BLaER1 treated with 17β-estradiol and CSF1 and Interleukin-3, amounts not matched to agents 10 nM and 100 nM (cell line): ENCODE results near the gene RABGAP1L.
"Not testable (repeated sequence)": the region's sequence is repeated elsewhere in the genome, so short reads cannot be mapped to it uniquely, and the experiment has no call there.

Experiments used
- H3K27ac ChIP-seq, 11 experiments: shearing (Covaris generic); formaldehyde crosslinking; 2 replicates each; pipeline ENCODE4 v1.8.1; 2022
- H3K27me3 ChIP-seq, 11 experiments: shearing (Covaris generic); formaldehyde crosslinking; 2 replicates each; pipeline ENCODE4 v1.8.1; 2022
- H3K36me3 ChIP-seq, 11 experiments: shearing (Covaris generic); formaldehyde crosslinking; 2 replicates each; pipeline ENCODE4 v1.8.1; 2022
- H3K4me1 ChIP-seq, 10 experiments: shearing (Covaris generic); formaldehyde crosslinking; 2 replicates each; pipeline ENCODE4 v1.8.1; 2022
- H3K4me2 ChIP-seq, 11 experiments: shearing (Covaris generic); formaldehyde crosslinking; 2 replicates each; pipeline ENCODE4 v1.8.1; 2022
- H3K4me3 ChIP-seq, 10 experiments: shearing (Covaris generic); formaldehyde crosslinking; 2 replicates each; pipeline ENCODE4 v1.8.1; 2022
- H3K9ac ChIP-seq, 11 experiments: shearing (Covaris generic); formaldehyde crosslinking; 2 replicates each; pipeline ENCODE4 v1.8.1; 2022
- H3K9me3 ChIP-seq, 11 experiments: shearing (Covaris generic); formaldehyde crosslinking; replicated peaks in 1 of 11; 2 replicates each; pipeline ENCODE4 v1.8.1; 2022
- H4K20me1 ChIP-seq, 11 experiments: shearing (Covaris generic); formaldehyde crosslinking; 2 replicates each; pipeline ENCODE4 v1.8.1; 2022
- Cebpa-rat ChIP-seq, 11 experiments: shearing (Covaris generic); IDR thresholded peaks; 2 replicates each; pipeline ENCODE4 v1.8.1; 2022

The RABGAP1L gene

DNA sequence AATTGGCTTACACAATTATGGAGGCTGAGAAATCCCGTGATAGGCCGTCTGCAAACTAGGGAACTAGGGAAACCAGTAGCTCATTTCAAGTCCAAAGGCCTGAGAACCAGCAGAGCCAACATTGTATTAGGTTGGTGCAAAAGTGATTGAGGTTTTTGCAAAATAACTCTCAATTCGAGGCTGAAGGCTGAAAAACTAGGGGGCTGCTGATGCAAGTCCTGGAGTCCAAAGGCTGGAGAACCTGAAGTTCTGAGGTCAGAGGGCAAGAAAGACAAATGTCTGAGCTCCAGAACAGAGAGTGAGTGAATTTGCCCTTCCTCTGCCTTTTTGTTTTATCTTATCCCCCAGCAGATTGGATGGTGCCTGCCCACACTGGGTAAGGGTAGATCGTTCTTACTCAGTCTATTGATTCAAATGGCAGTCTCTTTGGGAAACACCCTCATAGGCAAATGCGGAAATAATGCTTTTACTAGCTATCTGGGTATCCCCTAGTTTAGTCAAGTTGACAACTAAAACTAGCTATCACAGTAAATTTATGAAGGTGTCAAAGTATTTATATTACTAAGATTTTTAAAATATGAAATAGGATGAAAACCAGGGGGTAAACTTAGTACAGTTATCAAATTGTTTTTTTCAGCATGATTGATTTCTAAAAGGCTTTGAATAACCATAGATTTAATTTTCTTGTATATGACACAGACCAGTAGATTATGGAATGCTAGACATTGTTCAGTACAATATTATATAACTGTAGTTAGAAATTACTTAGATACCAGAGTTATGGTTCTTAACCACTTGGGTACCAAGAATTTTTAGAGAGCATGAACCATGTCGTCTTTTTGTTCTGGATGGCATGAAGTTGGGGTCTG lies 15.4 kb downstream of the RABGAP1L start:
- Histone ChIP-seq H3K4me1 (peaks cover 0 to 14% (median 0%) of the 10 kb centered on the region in 10 experiments; a peak in 5 of 20 replicates), H3K4me2 (no peak overlapping the region), H3K4me3 (no peak overlapping the region), H3K9me3 (peaks cover 16 to 25% (median 20%) of the 10 kb centered on the region in 11 experiments; a peak in 17 of 22 replicates), H3K36me3 (peaks cover 0 to 20% (median 3%) of the 10 kb centered on the region in 11 experiments; a peak in 8 of 22 replicates), H4K20me1 (peaks cover 0 to 5% (median 0%) of the 10 kb centered on the region in 11 experiments; a peak in 1 of 22 replicates), H3K9ac (no peak overlapping the region), H3K27ac (no peak overlapping the region), H3K27me3 (no peaks in the 10 kb centered on the region)
- no peak for TF ChIP-seq Cebpa-rat (IDR thresholded peaks at IDR 0.05)

DNA sequence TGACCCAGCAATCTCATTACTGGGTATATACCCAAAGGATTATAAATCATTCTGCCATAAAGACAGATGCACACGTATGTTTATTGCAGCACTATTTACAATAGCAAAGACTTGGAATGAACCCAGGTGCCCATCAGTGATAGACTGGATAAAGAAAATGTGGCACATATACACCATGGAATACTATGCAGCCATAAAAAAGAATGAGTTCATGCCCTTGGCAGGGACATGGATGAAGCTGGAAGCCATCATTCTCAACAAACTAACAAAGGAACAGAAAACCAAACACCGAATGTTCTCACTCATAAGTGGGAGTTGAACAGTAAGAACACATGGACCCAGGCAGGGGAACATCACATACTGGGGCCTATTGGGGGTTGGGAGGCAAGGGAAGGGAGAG lies 19.1 kb downstream of the RABGAP1L start:
- Histone ChIP-seq H3K9me3 (peaks cover 16 to 25% (median 20%) of the 10 kb centered on the region in 11 experiments; a peak in 17 of 22 replicates), H3K36me3 (peaks cover 0 to 20% (median 3%) of the 10 kb centered on the region in 11 experiments; a peak in 7 of 22 replicates), H4K20me1 (peaks cover 0 to 12% (median 0%) of the 10 kb centered on the region in 11 experiments; a peak in 5 of 22 replicates)
- H3K4me2 ChIP-seq, H3K9ac ChIP-seq, H3K4me3 ChIP-seq, H3K27ac ChIP-seq, H3K4me1 ChIP-seq, H3K27me3 ChIP-seq: not testable (repeated sequence)

DNA sequence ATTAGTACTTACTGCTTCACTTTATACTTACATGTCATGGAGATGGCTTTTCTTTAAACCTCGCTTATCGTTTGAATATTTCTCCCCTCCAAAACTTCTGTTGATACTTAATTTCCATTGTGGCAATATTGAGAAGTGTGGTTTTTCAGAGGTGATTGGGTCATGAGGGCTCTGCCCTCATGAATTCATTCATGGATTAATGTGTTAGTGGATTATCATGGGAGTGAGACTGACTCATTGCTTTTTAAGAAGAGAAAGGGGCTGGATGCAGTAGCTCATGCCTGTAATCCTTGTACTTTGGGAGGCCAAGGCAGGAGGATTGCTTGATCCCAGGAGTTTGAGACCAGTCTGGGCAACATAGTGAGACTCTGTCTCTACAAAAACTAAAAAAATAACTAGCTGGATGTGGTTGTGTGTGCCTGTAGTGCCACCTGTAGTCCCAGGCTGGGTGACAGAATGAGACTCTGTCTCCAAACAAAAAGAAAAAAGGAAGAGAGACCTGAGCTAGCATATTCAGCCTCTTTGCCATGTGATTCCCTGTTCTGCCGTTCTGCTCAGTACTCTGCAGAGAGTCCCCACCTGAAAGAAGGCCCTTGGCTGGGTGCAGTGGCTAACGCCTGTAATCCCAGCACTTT lies 30.2 kb downstream of the RABGAP1L start:
- H3K27ac ChIP-seq, result no peak overlapping the region
- H3K9ac ChIP-seq, result no peak overlapping the region
- H4K20me1 ChIP-seq, result peaks cover 0 to 28% (median 0%) of the 10 kb centered on the region in 11 experiments; a peak in 3 of 22 replicates
- H3K4me1 ChIP-seq, result no peaks in the 10 kb centered on the region
- H3K9me3 ChIP-seq, result peaks cover 13 to 30% (median 23%) of the 10 kb centered on the region in 11 experiments; a peak in 21 of 22 replicates
- TF ChIP-seq Cebpa-rat (IDR thresholded peaks at IDR 0.05), result no peak
- H3K4me3 ChIP-seq, result no peak overlapping the region
- peaks cover 0 to 10% (median 0%) of the 10 kb centered on the region in 11 experiments; a peak in 3 of 22 replicates for H3K36me3 ChIP-seq
- H3K27me3 ChIP-seq, result no peaks in the 10 kb centered on the region
- H3K4me2 ChIP-seq, result no peak overlapping the region

DNA sequence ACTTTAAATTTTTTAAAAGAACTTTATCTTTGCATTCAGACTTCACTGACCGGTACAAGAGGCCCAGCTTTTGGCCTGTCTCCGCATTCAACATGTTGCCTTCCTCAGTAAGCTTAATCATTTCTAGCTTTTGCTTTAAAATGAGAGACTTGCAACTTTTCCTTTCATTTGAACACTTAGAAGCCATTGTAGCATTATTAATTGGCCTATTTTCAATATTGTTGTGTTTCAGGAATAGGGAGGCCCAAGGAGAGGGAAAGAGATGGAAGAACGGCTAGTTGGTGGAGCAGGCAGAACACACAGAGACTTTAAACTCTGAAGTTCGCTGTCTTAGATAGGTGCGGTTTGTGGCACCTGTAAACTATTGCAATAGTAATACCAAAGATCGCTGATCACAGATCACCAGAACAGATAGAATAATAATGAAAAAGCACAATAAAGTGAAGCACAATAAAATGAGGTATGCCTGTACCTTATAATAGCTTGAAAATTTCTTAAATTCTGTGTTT lies 31.4 kb downstream of the RABGAP1L start:
- H3K27me3 ChIP-seq, result no peaks in the 10 kb centered on the region
- H3K4me3 ChIP-seq, result no peak overlapping the region
- peaks cover 13 to 30% (median 23%) of the 10 kb centered on the region in 11 experiments; a peak in 21 of 22 replicates for H3K9me3 ChIP-seq
- no peak overlapping the region for H3K4me2 ChIP-seq
- H4K20me1 ChIP-seq, result peaks cover 0 to 22% (median 0%) of the 10 kb centered on the region in 11 experiments; a peak in 2 of 22 replicates
- H3K9ac ChIP-seq, result no peak overlapping the region
- no peak overlapping the region for H3K27ac ChIP-seq
- no peaks in the 10 kb centered on the region for H3K4me1 ChIP-seq
- H3K36me3 ChIP-seq, result peaks cover 0 to 10% (median 0%) of the 10 kb centered on the region in 11 experiments; a peak in 3 of 22 replicates
- no peak for TF ChIP-seq Cebpa-rat (IDR thresholded peaks at IDR 0.05)

DNA sequence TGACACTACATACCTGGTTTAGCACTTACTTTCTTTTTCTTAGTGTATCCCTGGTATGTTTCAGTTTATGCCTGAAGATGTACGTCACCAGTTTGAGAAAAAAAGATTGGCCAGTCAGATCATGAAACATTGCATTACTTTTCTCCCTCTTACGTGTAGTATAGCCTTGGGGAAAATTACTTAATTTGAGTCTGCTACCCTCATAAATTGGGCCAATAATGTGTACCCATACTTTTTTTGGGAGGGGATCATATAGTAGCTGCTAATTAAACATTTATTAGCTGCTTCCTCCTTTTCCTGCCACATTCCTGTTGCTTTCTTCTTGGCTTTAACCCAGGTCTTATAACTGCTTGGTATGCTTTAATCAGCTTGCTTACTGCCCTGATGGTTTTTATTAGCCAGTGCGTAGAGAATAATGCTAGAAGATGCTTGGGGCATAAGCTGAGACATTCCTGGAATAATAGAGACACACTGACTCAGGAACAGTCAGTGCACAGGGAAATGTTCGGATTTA lies 32.1 kb downstream of the RABGAP1L start:
- H3K9me3 ChIP-seq, result peaks cover 13 to 30% (median 23%) of the 10 kb centered on the region in 11 experiments; a peak in 21 of 22 replicates
- TF ChIP-seq Cebpa-rat (IDR thresholded peaks at IDR 0.05), result no peak
- H3K36me3 ChIP-seq, result peaks cover 0 to 10% (median 0%) of the 10 kb centered on the region in 11 experiments; a peak in 3 of 22 replicates
- H3K27me3 ChIP-seq, result no peaks in the 10 kb centered on the region
- H3K4me3 ChIP-seq, result no peak overlapping the region
- H4K20me1 ChIP-seq, result peaks cover 0 to 22% (median 0%) of the 10 kb centered on the region in 11 experiments; a peak in 2 of 22 replicates
- no peak overlapping the region for H3K27ac ChIP-seq
- no peaks in the 10 kb centered on the region for H3K4me1 ChIP-seq
- H3K9ac ChIP-seq, result no peak overlapping the region
- no peak overlapping the region for H3K4me2 ChIP-seq

DNA sequence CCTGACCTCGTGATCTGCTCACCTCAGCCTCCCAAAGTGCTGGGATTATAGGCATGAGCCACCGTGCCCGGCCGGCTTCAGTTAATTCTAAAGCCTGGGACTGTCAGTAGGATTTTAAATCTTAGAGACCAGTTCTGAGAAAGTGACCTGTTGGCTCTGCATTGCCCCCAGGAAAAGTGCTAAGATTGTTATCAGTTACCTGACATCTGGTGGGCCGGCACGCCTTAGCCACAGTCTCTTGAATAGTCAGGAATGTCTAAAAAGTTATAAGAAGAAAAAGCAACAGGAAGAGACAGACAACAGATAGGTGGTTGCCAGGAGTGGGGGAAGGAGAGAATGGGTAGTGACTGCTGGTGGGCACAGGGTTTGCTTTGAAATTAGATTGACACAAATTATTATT lies 35.1 kb downstream of the RABGAP1L start:
- Histone ChIP-seq H3K27me3 (no peaks in the 10 kb centered on the region), H3K9ac (no peak overlapping the region), H3K27ac (no peak overlapping the region), H3K4me3 (no peak overlapping the region), H4K20me1 (peaks cover 0 to 22% (median 0%) of the 10 kb centered on the region in 11 experiments; a peak in 2 of 22 replicates), H3K4me1 (no peaks in the 10 kb centered on the region), H3K36me3 (peaks cover 0 to 9% (median 3%) of the 10 kb centered on the region in 11 experiments; a peak in 4 of 22 replicates), H3K4me2 (no peak overlapping the region), H3K9me3 (peaks cover 0 to 12% (median 5%) of the 10 kb centered on the region in 11 experiments; a peak in 8 of 22 replicates)
- TF ChIP-seq Cebpa-rat (IDR thresholded peaks at IDR 0.05), result no peak

DNA sequence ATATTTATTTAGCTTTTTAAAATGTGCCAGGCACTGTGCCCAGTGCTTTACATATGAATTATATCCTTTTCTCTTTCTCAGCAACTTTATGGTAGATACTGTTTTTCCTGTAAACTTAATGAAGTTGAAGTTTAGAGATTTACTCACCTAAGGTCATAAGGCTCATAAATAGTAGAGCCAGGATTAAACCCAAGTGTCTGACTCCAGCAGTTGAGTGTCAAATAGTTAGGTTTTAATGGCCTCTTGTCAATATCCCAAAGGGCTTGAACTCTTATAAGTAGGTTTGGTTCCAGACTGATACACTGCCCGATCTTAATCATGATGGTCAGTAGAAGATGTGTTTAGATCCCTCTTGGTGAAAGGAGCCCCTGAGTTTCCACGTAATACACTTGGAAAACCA lies 37.8 kb downstream of the RABGAP1L start:
- Histone ChIP-seq H3K4me3 (no peak overlapping the region), H3K4me1 (no peaks in the 10 kb centered on the region), H3K36me3 (peaks cover 0 to 22% (median 4%) of the 10 kb centered on the region in 11 experiments; a peak in 5 of 22 replicates), H3K9ac (no peak overlapping the region), H3K4me2 (no peak overlapping the region), H3K9me3 (peaks cover 0 to 17% (median 5%) of the 10 kb centered on the region in 11 experiments; a peak in 6 of 22 replicates), H3K27ac (no peak overlapping the region), H3K27me3 (no peaks in the 10 kb centered on the region), H4K20me1 (no peaks in the 10 kb centered on the region; a peak in 1 of 22 replicates)
- no peak for TF ChIP-seq Cebpa-rat (IDR thresholded peaks at IDR 0.05)

DNA sequence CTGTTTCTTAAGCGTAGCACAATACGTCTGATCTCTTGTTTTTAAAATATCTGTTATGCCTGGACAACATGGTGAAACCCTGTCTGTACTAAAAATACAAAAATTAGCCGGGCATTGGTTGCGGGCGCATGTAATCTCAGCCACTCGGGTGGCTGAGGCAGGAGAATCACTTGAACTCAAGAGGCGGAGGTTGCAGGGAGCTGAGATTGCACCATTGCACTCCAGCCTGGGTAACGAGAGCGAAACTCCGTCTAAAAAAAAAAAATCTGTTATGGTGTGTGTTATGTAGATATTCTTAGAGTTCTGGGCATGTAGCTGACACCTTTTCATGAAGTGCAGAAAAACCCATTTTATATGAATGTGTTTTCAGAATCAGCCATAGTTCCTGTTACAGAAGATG lies 38.2 kb downstream of the RABGAP1L start:
- no peaks in the 10 kb centered on the region for H3K27me3 ChIP-seq
- H3K4me3 ChIP-seq, result no peak overlapping the region
- H4K20me1 ChIP-seq, result no peaks in the 10 kb centered on the region; a peak in 1 of 22 replicates
- peaks cover 0 to 20% (median 4%) of the 10 kb centered on the region in 11 experiments; a peak in 5 of 22 replicates for H3K36me3 ChIP-seq
- H3K9ac ChIP-seq, result no peak overlapping the region
- H3K4me2 ChIP-seq, result no peak overlapping the region
- H3K9me3 ChIP-seq, result peaks cover 0 to 17% (median 5%) of the 10 kb centered on the region in 11 experiments; a peak in 6 of 22 replicates
- no peaks in the 10 kb centered on the region for H3K4me1 ChIP-seq
- H3K27ac ChIP-seq, result no peak overlapping the region
- no peak for TF ChIP-seq Cebpa-rat (IDR thresholded peaks at IDR 0.05)
